ENCODE results near the gene NHERF1.
A peak's percentile ranks its signal among the peaks of the same experiment; 100 is the strongest.

Gene NHERF1

DNA sequence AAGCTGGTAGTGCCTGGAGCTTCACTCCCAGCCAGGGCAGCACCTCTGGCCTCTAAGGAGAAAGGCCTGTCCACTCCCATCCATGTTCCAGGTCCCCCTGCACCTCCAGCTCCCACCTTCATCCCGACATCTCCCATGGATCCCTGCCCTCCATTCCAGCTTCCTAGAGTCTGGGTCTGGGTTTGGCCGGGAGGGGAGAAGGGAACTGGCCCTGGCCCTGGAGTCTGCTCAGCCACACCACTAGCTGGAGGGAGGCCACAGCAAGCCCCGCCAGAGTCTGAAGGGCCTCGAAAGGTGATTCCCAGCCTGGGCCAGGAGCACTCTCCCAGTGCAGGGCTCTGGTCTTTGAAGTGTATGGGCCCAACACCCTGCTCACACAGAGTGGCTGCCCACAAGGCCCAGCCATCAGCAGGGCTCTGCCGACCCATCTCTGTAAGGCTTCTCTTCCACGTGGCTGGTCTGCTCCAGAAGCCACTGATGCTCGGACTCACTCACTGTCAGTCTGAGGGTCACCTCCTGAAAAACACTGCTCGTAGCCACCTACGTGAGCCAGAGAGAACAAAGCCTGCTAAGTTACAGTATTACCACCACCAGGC lies 23.0 kb downstream of the NHERF1 start:
- H3K4me3 ChIP-seq (ENCODE audit: low read length), result no peak overlapping the region
- no peak for DNase-seq (ENCODE audit: low read depth)
- TF ChIP-seq, protein P1, sequence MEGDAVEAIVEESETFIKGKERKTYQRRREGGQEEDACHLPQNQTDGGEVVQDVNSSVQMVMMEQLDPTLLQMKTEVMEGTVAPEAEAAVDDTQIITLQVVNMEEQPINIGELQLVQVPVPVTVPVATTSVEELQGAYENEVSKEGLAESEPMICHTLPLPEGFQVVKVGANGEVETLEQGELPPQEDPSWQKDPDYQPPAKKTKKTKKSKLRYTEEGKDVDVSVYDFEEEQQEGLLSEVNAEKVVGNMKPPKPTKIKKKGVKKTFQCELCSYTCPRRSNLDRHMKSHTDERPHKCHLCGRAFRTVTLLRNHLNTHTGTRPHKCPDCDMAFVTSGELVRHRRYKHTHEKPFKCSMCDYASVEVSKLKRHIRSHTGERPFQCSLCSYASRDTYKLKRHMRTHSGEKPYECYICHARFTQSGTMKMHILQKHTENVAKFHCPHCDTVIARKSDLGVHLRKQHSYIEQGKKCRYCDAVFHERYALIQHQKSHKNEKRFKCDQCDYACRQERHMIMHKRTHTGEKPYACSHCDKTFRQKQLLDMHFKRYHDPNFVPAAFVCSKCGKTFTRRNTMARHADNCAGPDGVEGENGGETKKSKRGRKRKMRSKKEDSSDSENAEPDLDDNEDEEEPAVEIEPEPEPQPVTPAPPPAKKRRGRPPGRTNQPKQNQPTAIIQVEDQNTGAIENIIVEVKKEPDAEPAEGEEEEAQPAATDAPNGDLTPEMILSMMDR (conservative IDR thresholded peaks at IDR 0.05; ENCODE audit: low read length), result no peak

DNA sequence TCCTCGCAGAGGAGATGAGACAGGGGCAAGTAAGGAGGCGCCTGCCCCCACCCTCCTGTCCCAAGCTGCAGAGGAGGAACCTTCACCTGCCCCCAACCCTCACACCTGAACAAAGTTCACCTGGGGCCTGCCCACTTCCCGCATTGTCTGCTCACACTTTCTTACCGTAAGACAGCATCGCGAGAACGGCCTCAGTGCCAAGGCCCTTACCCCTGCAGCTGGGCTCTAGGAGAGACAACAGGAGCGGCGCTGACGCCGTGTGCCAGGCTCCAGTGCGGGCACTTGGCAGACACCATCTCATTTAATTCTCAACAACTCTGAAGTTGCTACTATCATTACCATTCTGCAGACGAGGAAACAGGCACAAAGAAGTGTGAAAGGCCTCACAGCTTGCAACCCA lies 23.6 kb downstream of the NHERF1 start:
- DNase-seq (ENCODE audit: low read depth), result no peak
- no peak overlapping the region for H3K4me3 ChIP-seq (ENCODE audit: low read length)
- TF ChIP-seq, protein P1 (conservative IDR thresholded peaks at IDR 0.05; ENCODE audit: low read length), result no peak

GRCh38 chr17:74773414-74773813 lies 25.0 kb downstream of the NHERF1 start:
- no peak for DNase-seq (ENCODE audit: low read depth)
- TF ChIP-seq, protein P1 (conservative IDR thresholded peaks at IDR 0.05; ENCODE audit: low read length), result no peak
- no peak overlapping the region for H3K4me3 ChIP-seq (ENCODE audit: low read length)

- TF ChIP-seq, protein P1 (conservative IDR thresholded peaks at IDR 0.05; ENCODE audit: low read length), result no peak
- DNase-seq (ENCODE audit: low read depth), result peak; percentile 65
- no peak overlapping the region for H3K4me3 ChIP-seq (ENCODE audit: low read length)
Measured at GRCh38 chr17:74773871-74774286, 25.5 kb downstream of the NHERF1 start.

- H3K4me3 ChIP-seq (ENCODE audit: low read length), result peak overlapping the region; percentile 96
- TF ChIP-seq, protein P1 (conservative IDR thresholded peaks at IDR 0.05; ENCODE audit: low read length), result no peak
- DNase-seq (ENCODE audit: low read depth), result no peak
Measured at GRCh38 chr17:74775409-74776043, 27.1 kb downstream of the NHERF1 start.

- peak within 1 kb of the TSS; percentile 96 for H3K4me3 ChIP-seq (ENCODE audit: low read length)
- TF ChIP-seq, protein P1 (conservative IDR thresholded peaks at IDR 0.05; ENCODE audit: low read length), result no peak
- peak; percentile 92 for DNase-seq (ENCODE audit: low read depth)
Measured at GRCh38 chr17:74776044-74776962, 27.9 kb downstream of the NHERF1 start, which contains the start of gene NAT9. TSS of gene NAT9 (minus strand) at chr17:74776345. CDS start at chr17:74775698, 647 bp downstream.

Data from AG10803 (cell line).